C4-2B (cell line): ENCODE results near the gene NHSL2.

Experiments
- H3K27ac ChIP-seq: fragments of 450-650 bp; 2 replicates; pipeline ENCODE4 v1.5.1; 2017
- CTCF ChIP-seq: fragments of 450-650 bp; conservative IDR thresholded peaks from 2 replicates; pipeline ENCODE4 v1.5.1; 2017; ENCODE audit warnings: mild to moderate bottlenecking
- ZFX ChIP-seq: fragments of 450-650 bp; IDR thresholded peaks from 2 replicates; pipeline ENCODE4 v1.6.1; 2017

NHSL2 gene

DNA sequence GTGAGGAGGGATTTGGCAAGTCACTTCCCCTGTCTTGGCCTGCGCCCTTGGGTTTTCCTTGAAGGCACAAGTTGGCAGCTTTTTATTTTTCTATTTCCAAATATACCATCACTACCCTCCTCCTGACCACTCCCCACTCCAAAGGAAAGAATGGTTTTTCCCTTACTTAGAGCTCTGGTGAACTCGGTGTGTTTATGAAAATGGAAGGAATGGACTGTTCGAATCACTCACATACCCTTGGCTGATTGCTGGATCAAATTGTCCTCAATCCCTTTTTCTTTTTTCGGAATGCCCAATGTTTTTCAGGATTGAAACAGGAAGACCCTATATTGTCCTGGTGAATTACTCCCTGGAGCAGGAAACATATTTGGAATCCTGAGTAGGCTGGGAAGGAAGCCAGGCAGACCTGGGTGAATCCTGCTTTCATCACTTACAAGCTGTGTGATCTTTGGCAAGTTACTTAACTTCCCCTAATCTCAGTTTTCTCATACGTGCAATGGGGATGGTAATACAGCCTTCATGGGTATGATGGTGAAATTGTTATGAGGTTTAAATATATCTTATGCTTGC, 150.4 kb downstream of the NHSL2 start:
- H3K27ac ChIP-seq, result no peak overlapping the region
- TF ChIP-seq ZFX (no peak), CTCF (no peak)

DNA sequence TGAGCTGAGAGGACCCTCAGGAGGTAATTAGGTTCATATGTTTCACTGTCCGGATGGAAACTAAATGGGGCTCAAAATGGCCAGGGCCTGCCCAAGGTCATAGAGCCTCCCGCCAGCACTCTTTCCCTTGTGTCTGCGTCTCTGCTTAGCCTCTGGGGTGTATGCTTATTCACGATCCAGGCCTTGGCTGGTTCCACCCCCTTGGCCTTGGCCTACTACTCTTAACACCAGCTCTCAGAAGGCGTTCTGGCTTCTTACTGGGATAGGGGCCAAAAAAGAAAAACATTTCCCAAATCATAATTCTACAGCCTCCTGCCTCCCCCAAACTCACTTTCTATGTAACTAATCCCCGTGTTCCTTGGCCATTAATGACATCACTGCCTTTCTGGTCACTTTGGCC, 152.3 kb downstream of the NHSL2 start:
- TF ChIP-seq ZFX (no peak), CTCF (no peak)

GRCh38 chrX:72069350-72070160, 158.9 kb downstream of the NHSL2 start:
- no peak for TF ChIP-seq CTCF
- no peak for TF ChIP-seq ZFX
- H3K27ac ChIP-seq, result no peak overlapping the region

More for the DNA sequence above, 152.3 kb downstream of the NHSL2 start:
- H3K27ac ChIP-seq, result no peak overlapping the region

- TF ChIP-seq ZFX (no peak), CTCF (no peak)
- H3K27ac ChIP-seq, result no peak overlapping the region
These were observed 160.6 kb downstream of the NHSL2 start for GRCh38 chrX:72071213-72071612.

DNA sequence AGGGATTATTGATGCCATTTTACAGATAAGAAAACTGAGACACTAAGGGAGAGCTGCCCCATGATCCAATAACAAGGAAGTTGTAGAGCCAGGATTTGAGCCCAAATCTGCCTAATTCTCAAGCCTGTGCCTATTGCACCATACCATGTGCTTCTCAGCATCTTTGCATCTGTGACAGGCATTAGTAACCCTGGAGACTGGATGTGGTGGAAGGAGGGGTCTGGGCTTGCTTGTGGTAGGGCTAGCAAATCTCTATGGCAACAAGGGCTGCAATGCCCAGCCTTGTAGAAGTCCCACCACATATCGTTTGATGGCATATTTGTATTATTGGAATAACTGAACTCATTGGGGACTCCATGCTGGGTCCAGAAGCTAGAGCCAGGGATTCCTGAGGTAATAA, 163.0 kb downstream of the NHSL2 start:
- no peak overlapping the region for H3K27ac ChIP-seq
- TF ChIP-seq ZFX (no peak), CTCF (no peak)

DNA sequence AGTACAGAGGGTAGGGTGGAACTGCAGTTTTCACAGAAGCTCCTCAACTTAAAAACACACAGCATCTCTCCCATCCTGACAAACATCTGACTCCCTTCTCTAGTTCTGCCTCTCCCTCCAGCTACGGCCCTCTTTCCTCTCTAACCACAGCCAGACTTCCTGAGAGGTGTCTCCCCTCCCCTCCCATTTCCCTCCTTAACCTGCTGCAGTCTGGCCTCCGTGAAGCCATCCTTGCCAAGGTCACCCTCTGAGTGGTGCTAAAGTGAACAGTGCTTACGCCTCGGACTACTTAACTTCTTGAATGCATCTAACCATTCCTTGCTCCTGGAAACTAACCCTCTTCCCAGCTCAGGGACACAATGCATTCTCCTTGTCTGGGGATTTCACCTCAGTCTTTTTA, 167.8 kb downstream of the NHSL2 start:
- TF ChIP-seq ZFX (no peak), CTCF (no peak)
- no peak overlapping the region for H3K27ac ChIP-seq

GRCh38 chrX:72079607-72080006, 169.0 kb downstream of the NHSL2 start:
- no peak overlapping the region for H3K27ac ChIP-seq
- TF ChIP-seq ZFX, result no peak
- TF ChIP-seq CTCF, result no peak
